Measurements from ENCODE around the gene TH. TPM values are rescaled to one million over a fixed set of nuclear protein-coding genes. Genes with fewer than 3 reads are reported as not detected.

The TH gene
- total and polyA plus RNA-seq, 2 of the 4 experiments (the other 2 are of a cell fraction): 0.10 TPM; not detected in 1

GRCh38 chr11:2218031-2218633 is 46.5 kb upstream of the TH start:
- no peak overlapping the region for H3K4ac ChIP-seq (ENCODE audit: low read depth, low read length)
- intact Hi-C loops (cut with micrococcal nuclease): no loop called here
- no peak overlapping the region for H2BK5ac ChIP-seq (ENCODE audit: low read depth, low read length, poor library complexity, severe bottlenecking)
- H3K4me3 ChIP-seq (ENCODE audit: insufficient read depth, low read depth, low read length): no peak overlapping the region
- H3K18ac ChIP-seq (ENCODE audit: low read depth, low read length): no peak overlapping the region
- H3K36me3 ChIP-seq (ENCODE audit: control insufficient read depth, insufficient read depth, low read length): no peaks in the 10 kb centered on the region
- no peaks in the 10 kb centered on the region for H3K9me1 ChIP-seq (ENCODE audit: insufficient read depth, low read length)
- no peak overlapping the region for H4K91ac ChIP-seq (ENCODE audit: insufficient read depth, low read depth, low read length)
- no TSS peak for BruUV-seq (replicated peaks)
- ChIA-PET CTCF (no interaction called here), POLR2A (ENCODE audit: unreplicated experiment) (no interaction called here)
- H3K79me1 ChIP-seq (ENCODE audit: low read depth in 1 of 2, low read length in 2 of 2): no peaks in the 10 kb centered on the region
- H4K5ac ChIP-seq (ENCODE audit: low read depth, low read length): no peak overlapping the region
- no peak overlapping the region for H3K4me2 ChIP-seq (ENCODE audit: low read depth, low read length)
- no peak overlapping the region for H3K9ac ChIP-seq (ENCODE audit: low read depth, low read length)
- TF ChIP-seq POLR2A (IDR thresholded peaks at IDR 0.05; ENCODE audit: low read depth, low read length) (no peak), CHD1 (IDR thresholded peaks at IDR 0.05; ENCODE audit: low read depth, low read length) (no peak), MAFK (IDR thresholded peaks at IDR 0.05; ENCODE audit: low read depth, low read length) (no peak), MXI1 (IDR thresholded peaks at IDR 0.05; ENCODE audit: borderline replicate concordance, low read depth, low read length) (no peak), FOS (IDR thresholded peaks at IDR 0.05; ENCODE audit: low read depth, low read length) (no peak), RAD21 (IDR thresholded peaks at IDR 0.05; ENCODE audit: low read length) (no peak), MAZ (IDR thresholded peaks at IDR 0.05; ENCODE audit: borderline replicate concordance, low read depth, low read length) (no peak), CEBPB (IDR thresholded peaks at IDR 0.05; ENCODE audit: low read depth, low read length) (no peak), NFE2L2 (IDR thresholded peaks at IDR 0.05; ENCODE audit: low read depth, low read length) (no peak), ELK1 (IDR thresholded peaks at IDR 0.05; ENCODE audit: borderline replicate concordance, low read depth, low read length) (no peak), RCOR1 (IDR thresholded peaks at IDR 0.05; ENCODE audit: insufficient replicate concordance, low read length) (no peak), CTCF (conservative IDR thresholded peaks at IDR 0.05; ENCODE audit: low read depth, low read length) (no peak), SMC3 (IDR thresholded peaks at IDR 0.05; ENCODE audit: low read depth, low read length) (no peak), BHLHE40 (IDR thresholded peaks at IDR 0.05; ENCODE audit: low read depth, low read length) (no peak), USF2 (IDR thresholded peaks at IDR 0.05; ENCODE audit: low read depth, low read length) (no peak)
- no peak overlapping the region for H2AK9ac ChIP-seq (replicated peaks; ENCODE audit: low read depth, low read length, poor library complexity)
- no peaks in the 10 kb centered on the region for H3K4me1 ChIP-seq (ENCODE audit: control insufficient read depth, insufficient read depth, low read length)
- no peaks in the 10 kb centered on the region; the same call in none of the 2 replicates for H4K20me1 ChIP-seq (ENCODE audit: insufficient read depth, low read length)
- ATAC-seq (ENCODE audit: low read depth) (no peak), DNase-seq (no peak)
- no peak overlapping the region for H3K56ac ChIP-seq (ENCODE audit: extremely low read depth, insufficient read depth, low read length)
- no peak overlapping the region for H3K27ac ChIP-seq (ENCODE audit: insufficient read depth, low read length)
- in situ Hi-C loops (cut with MboI; ENCODE audit: low sequenced_read_pairs): no loop called here
- dilution Hi-C loops (cut with HindIII; ENCODE audit: low sequenced_read_pairs, unreplicated experiment): no loop called here
- H3K9me3 ChIP-seq (ENCODE audit: control insufficient read depth, insufficient read depth, low read length): no peaks in the 10 kb centered on the region
- H4K8ac ChIP-seq (ENCODE audit: low read depth in 2 of 2, low read length in 2 of 2): no peak overlapping the region
- no CpG with 5 or more reads among the region's 3 CpGs for WGBS, 2 experiments (ENCODE audit: extremely low coverage in 2 of 2, insufficient read length in 1 of 2)
- H2BK20ac ChIP-seq (ENCODE audit: low read depth, low read length): no peak overlapping the region
- H3K23ac ChIP-seq (ENCODE audit: low read depth, low read length): no peak overlapping the region
- no peak overlapping the region for H2BK15ac ChIP-seq (ENCODE audit: low read depth, low read length)
- no peak overlapping the region for H2AK5ac ChIP-seq (ENCODE audit: low read depth, low read length)
- H2BK120ac ChIP-seq (ENCODE audit: low read depth, low read length): no peak overlapping the region
- H3K27me3 ChIP-seq (ENCODE audit: control insufficient read depth, insufficient read depth, low read length): peaks cover 43% of the 10 kb centered on the region
- no peak overlapping the region for H2AFZ ChIP-seq (replicated peaks; ENCODE audit: low read length, poor library complexity)
- H3K14ac ChIP-seq (replicated peaks; ENCODE audit: low read depth, low read length): no peak overlapping the region
